GM12874 (cell line): ENCODE measurements around the gene ADH4.

Source experiments
- TF ChIP-seq, protein P1 (sequence below): IDR thresholded peaks from 2 replicates; pipeline ENCODE4 v1.5.1; 2011; ENCODE audit warnings: low read depth, mild to moderate bottlenecking, control low read depth, low read length, moderate library complexity; ENCODE audit not compliant: insufficient read depth

The ADH4 gene

DNA sequence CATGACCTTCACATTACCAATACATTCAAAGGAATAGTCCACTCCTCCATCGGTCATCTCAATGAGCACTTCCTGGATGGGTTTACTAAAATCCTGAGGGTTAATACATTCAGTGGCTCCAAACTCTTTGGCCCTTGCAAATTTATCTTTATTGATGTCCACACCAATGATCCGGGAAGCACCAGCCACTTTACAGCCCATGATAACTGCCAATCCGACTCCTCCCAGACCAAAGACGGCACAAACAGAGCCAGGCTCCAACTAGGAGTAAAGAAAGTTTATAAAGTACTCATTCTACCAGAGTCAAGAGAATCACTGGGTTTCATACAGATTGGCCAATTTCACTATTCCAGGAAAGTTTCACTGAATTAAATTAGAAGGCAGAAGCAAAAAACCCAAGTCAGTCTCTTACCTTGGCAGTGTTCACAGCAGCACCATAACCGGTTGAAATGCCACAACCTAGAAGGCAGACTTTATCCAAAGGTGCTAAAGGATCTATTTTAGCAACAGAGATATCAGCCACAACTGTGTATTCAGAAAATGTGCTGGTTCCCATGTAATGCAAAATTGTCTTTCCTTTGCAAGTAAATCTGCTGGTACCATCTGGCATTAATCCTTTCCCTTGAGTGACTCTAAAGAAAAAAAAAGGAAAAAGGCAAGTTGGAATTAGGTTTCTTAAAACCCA, 67.7 kb downstream of the ADH4 start:
- TF ChIP-seq, protein P1, sequence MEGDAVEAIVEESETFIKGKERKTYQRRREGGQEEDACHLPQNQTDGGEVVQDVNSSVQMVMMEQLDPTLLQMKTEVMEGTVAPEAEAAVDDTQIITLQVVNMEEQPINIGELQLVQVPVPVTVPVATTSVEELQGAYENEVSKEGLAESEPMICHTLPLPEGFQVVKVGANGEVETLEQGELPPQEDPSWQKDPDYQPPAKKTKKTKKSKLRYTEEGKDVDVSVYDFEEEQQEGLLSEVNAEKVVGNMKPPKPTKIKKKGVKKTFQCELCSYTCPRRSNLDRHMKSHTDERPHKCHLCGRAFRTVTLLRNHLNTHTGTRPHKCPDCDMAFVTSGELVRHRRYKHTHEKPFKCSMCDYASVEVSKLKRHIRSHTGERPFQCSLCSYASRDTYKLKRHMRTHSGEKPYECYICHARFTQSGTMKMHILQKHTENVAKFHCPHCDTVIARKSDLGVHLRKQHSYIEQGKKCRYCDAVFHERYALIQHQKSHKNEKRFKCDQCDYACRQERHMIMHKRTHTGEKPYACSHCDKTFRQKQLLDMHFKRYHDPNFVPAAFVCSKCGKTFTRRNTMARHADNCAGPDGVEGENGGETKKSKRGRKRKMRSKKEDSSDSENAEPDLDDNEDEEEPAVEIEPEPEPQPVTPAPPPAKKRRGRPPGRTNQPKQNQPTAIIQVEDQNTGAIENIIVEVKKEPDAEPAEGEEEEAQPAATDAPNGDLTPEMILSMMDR = no peak

DNA sequence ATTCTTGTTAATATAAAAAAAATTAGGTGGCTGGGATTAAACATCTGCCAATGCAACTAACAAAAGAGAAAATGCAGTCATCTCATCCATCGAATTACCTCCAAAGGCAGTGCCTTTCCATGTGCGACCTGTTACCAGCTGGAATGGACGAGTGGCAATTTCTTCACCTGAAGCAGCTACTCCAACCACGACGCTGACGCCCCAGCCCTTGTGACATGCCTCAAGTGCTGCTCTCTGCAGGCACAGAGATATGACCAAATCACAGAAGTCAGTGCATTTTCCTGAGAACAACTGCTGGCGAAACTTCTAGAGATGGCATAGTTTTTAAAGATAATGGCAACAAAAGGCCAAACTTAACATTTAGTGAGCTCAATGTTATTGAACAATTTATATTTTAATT, 69.3 kb downstream of the ADH4 start:
- TF ChIP-seq, protein P1 = no peak
